HG03342 (cell line): Measurements from ENCODE around the gene GRPEL1.
A peak's percentile ranks its signal among the peaks of the same experiment; 100 is the strongest.

Experiments used
- ATAC-seq: cut with Tn5 transposase; IDR thresholded peaks from one replicate; pipeline ENCODE4 v1.9.1; 2021; ENCODE audit warnings: mild to moderate bottlenecking, moderate library complexity; ENCODE audit not compliant: unreplicated experiment

The GRPEL1 gene

GRCh38 chr4:7067126-7067451 is 775 bp downstream of the GRPEL1 start:
- ATAC-seq: no peak

- no peak for ATAC-seq
Measured at GRCh38 chr4:7066493-7066892, 1.4 kb downstream of the GRPEL1 start.

- ATAC-seq: no peak
Measured at GRCh38 chr4:7066006-7066405, 1.9 kb downstream of the GRPEL1 start.

- no peak for ATAC-seq
Measured at GRCh38 chr4:7063362-7063761, 4.5 kb downstream of the GRPEL1 start.

GRCh38 chr4:7062816-7063215 is 5.0 kb downstream of the GRPEL1 start:
- ATAC-seq: no peak

GRCh38 chr4:7061815-7062214 is 6.0 kb downstream of the GRPEL1 start:
- ATAC-seq: no peak

- no peak for ATAC-seq
Measured at GRCh38 chr4:7060346-7061150, 7.3 kb downstream of the GRPEL1 start.

GRCh38 chr4:7059662-7060061 is 8.2 kb downstream of the GRPEL1 start:
- no peak for ATAC-seq

- peak; percentile 12 for ATAC-seq
Measured at GRCh38 chr4:7058792-7059191, 9.1 kb downstream of the GRPEL1 start.

- no peak for ATAC-seq
Measured at GRCh38 chr4:7055990-7056325, 11.9 kb downstream of the GRPEL1 start.

GRCh38 chr4:7055111-7055989 is 12.5 kb downstream of the GRPEL1 start:
- ATAC-seq: no peak

GRCh38 chr4:7054106-7054880 is 13.6 kb downstream of the GRPEL1 start:
- no peak for ATAC-seq

- ATAC-seq: no peak
Measured at GRCh38 chr4:7052923-7053715, 14.7 kb downstream of the GRPEL1 start.

- no peak for ATAC-seq
Measured at GRCh38 chr4:7052313-7052712, 15.6 kb downstream of the GRPEL1 start.

- no peak for ATAC-seq
Measured at GRCh38 chr4:7051905-7052304, 16.0 kb downstream of the GRPEL1 start.

GRCh38 chr4:7051144-7051495 is 16.7 kb downstream of the GRPEL1 start:
- ATAC-seq: no peak

- ATAC-seq: no peak
Measured at GRCh38 chr4:7050481-7051143, 17.3 kb downstream of the GRPEL1 start.

GRCh38 chr4:7049739-7050138 is 18.1 kb downstream of the GRPEL1 start:
- no peak for ATAC-seq

- ATAC-seq: no peak
Measured at GRCh38 chr4:7049295-7049694, 18.6 kb downstream of the GRPEL1 start.

GRCh38 chr4:7048642-7049041 is 19.2 kb downstream of the GRPEL1 start:
- no peak for ATAC-seq
